Lower leg skin (tissue), 4 donors: ENCODE measurements around the gene NTSR1. TPM values are rescaled to one million over a fixed set of nuclear protein-coding genes. Genes with fewer than 3 reads are reported as not detected.

Experiments used
- DNase-seq, 2 donors: peaks; one replicate each; pipeline ENCODE4 v3.0.0-alpha.2; 2019; ENCODE audit warnings: low spot score in 2 of 2
- H3K4me3 ChIP-seq: fragments of 200-600 bp; sonication (generic); 2 replicates; pipeline ENCODE4 v1.5.1; 2017; ENCODE audit warnings: mild to moderate bottlenecking, low read depth; ENCODE audit not compliant: poor library complexity, severe bottlenecking
- POLR2A ChIP-seq, 2 donors: fragments of 450-650 bp; IDR thresholded peaks; one replicate each; pipeline ENCODE4 v1.6.1; 2016 to 2017; ENCODE audit warnings: antibody characterized with exemption in 2 of 2, mild to moderate bottlenecking in 1 of 2, moderate library complexity in 1 of 2
- WGBS, 2 donors: methylation state at CpG; one replicate each; pipeline ENCODE4 v1.1.5; 2018; 5-methylcytosine and 5-hydroxymethylcytosine counted together
- intact Hi-C: fragments of 100-400 bp; cut with DNase I; formaldehyde crosslinking; loops from one replicate; pipeline ENCODE4 v1.15.0; 2023; ENCODE audit warnings: low total_unique reads
- total RNA-seq, 4 donors: library from RNA; depleted of rRNA; stranded (reverse); fragments of >200 nt; gene quantifications; one replicate each; pipeline ENCODE4 v1.1.0, GENCODE V29; 2016
- TF ChIP-seq, protein P1 (sequence below), 3 donors: fragments of 450-650 bp; IDR thresholded peaks; one replicate each; pipeline ENCODE4 v1.5.1; 2016; ENCODE audit warnings: antibody characterized with exemption in 3 of 3, mild to moderate bottlenecking in 3 of 3, moderate library complexity in 2 of 3

NTSR1 gene
- total RNA-seq, 4 donors from 2014 or later: 0.07 to 0.61 (median 0.13) TPM; not detected in 1

DNA sequence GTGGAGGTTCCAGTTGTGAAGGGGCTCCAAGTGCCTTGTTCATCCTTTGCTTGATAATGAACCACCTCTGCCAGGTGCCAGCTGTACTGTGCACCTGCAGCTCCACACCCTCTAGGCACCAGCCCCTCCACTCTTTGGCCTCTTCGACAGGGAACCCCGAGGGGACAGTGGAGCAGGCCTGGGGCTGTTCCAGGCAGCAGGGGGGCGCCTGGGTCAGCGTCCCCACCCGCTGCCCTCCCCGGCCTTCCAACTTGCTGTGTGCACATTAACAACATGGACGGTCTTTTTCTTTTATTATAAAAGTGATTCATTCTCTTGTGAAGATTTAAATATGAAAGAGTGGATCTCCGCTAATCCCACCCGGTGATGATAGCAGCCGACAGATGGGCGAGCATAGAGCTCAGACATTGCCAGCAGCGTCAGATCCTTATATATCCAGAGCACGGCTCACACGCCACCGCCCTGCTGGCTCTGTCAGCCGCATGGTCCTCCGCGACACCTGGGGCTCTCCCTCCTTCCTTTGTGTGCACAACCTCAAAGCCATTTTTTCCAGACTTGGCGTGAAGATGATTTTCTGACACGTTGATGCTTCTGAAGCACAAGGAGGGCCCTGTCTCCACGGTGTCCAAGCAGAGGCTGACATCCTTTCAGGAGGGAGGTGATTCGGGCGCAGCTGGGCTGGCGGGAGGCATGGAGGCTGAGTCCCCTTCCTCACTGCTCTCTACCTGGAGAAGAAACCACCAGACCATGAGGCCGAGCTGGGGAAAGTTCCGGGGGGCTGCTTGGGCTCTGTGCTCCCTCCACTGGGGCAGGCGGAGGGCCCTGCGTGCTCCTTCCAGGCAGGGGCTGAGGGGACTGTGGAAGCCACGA is 65.4 kb downstream of the NTSR1 start:
- DNase-seq: no peak
- no peak overlapping the region for H3K4me3 ChIP-seq
- intact Hi-C loops: no loop called here
- WGBS, 2 donors: 59 to 64% methylated on average over 29 of the region's 29 CpGs
- TF ChIP-seq, protein P1, sequence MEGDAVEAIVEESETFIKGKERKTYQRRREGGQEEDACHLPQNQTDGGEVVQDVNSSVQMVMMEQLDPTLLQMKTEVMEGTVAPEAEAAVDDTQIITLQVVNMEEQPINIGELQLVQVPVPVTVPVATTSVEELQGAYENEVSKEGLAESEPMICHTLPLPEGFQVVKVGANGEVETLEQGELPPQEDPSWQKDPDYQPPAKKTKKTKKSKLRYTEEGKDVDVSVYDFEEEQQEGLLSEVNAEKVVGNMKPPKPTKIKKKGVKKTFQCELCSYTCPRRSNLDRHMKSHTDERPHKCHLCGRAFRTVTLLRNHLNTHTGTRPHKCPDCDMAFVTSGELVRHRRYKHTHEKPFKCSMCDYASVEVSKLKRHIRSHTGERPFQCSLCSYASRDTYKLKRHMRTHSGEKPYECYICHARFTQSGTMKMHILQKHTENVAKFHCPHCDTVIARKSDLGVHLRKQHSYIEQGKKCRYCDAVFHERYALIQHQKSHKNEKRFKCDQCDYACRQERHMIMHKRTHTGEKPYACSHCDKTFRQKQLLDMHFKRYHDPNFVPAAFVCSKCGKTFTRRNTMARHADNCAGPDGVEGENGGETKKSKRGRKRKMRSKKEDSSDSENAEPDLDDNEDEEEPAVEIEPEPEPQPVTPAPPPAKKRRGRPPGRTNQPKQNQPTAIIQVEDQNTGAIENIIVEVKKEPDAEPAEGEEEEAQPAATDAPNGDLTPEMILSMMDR (IDR thresholded peaks at IDR 0.05): no peak
- TF ChIP-seq POLR2A (IDR thresholded peaks at IDR 0.05): no peak

DNA sequence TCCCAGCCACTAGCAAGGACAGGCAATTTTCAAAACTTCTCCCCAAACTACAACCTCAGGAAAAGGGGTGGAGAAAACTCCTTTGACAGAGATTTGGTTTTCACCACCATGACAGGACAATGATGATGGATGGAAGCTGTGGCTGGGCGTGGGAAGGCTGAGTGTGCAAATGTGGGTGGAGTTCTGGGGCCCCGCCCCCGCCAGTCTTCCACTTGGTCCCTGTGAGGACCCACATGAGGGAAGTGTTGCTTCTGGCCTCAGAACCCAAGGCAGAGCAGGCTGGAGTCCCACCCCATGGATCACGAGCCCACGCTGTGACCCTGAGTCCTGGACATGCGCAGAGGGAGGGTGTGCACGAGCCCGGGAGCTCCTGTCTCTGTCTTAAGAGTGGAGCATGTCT is 66.1 kb downstream of the NTSR1 start:
- TF ChIP-seq, protein P1 (IDR thresholded peaks at IDR 0.05): no peak
- no peak for TF ChIP-seq POLR2A (IDR thresholded peaks at IDR 0.05)
- WGBS, 2 donors: 65 to 71% methylated on average over 8 of the region's 8 CpGs
- no peak overlapping the region for H3K4me3 ChIP-seq
- intact Hi-C loops: no loop called here
- no peak for DNase-seq

DNA sequence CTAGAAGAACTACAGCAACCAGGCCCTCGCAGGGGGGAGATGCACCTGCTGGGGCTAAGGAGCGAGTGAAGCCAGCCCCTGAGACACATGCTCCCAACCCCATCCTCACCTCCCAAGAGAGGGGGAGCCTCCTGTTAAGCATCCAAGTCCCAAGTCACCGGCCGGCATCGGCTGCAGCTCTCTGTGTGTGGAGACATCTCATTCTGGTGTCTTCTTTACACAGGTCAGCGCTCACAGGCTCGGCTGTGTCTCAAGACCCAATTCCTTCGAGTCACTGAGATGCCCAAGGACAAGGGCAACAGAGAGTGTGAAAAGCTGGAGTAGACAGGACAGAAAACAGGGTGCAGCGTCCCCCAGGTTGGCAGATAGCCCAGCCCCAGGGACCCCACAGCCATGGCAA is 66.6 kb downstream of the NTSR1 start:
- WGBS, 2 donors: 81% methylated on average over 4 to 9 of the region's 9 CpGs
- intact Hi-C loops: no loop called here
- no peak for DNase-seq
- TF ChIP-seq, protein P1 (IDR thresholded peaks at IDR 0.05): no peak
- TF ChIP-seq POLR2A (IDR thresholded peaks at IDR 0.05): no peak
- H3K4me3 ChIP-seq: no peak overlapping the region

DNA sequence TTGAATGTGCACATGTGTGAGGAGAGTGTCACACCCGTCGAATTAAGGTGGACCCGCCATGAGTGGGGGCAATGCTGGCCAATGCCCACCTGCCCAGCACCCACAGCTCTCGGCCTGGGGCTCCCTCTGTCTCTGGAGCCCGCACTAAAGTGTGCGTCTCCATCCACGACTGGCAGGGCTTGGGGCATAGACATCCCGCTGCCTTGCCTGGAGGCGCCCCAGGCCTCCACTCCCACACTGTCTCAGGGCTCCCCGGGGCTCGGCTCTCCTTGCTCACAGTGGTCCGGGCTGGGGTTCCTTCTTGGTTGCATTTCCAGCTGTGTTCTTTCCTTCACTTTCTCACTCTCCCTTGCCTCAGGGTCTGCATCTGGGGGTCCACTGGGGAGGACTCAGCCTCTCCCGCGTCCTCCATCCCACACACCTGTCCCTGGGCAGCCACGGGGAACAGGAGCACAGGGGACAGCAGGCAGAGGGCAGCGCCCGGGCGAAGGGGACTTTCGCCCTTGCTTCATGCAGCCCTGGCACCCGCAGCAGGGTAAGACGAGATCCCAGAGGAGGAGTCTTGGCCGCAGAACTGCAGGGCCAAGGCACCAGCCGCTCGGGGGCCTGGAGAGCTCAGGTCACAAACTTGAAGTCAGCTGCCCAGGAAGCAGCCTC is 67.5 kb downstream of the NTSR1 start:
- no peak for TF ChIP-seq POLR2A (IDR thresholded peaks at IDR 0.05)
- TF ChIP-seq, protein P1 (IDR thresholded peaks at IDR 0.05): no peak
- WGBS, 2 donors: 86 to 90% methylated on average over 23 to 24 of the region's 24 CpGs
- H3K4me3 ChIP-seq: no peak overlapping the region
- DNase-seq: no peak
- intact Hi-C loops: no loop called here

DNA sequence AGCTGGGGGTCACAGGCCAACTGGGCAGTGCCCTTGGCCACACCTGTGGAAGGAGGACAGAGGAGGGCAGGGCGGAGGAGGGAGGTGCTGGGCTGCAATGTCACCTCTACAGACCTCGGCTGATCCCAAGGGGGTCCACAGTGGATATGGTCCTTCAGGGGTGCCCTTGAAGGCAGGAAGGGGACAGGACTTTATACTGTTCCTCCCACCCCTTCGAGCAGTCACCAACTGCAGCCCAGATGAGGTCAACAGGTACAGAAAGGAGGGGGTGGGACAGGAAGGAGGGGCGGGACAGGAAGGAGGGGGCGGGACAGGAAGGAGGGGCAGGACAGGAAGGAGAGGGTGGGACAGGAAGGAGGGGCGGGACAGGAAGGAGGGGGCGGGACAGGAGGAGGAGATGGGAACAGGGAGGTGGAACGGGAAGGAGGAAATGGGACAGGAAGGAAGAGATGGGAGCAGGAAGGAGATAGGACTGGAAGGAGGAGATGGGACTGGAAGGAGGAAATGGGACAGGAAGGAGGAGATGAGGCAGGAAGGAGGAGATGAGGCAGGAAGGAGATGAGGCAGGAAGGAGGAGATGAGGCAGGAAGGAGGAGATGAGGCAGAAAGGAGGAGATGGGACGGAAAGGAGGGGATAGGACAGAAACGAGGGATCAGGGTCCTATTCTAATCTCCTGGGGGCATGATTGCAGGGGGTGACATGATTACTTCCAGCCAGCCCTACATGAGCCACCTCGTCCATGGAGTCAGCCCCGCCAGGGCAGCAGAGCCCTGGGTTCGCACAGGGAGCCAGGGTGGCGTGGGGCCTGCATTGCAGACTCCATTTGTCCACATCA is 68.3 kb downstream of the NTSR1 start:
- H3K4me3 ChIP-seq: no peak overlapping the region
- intact Hi-C loops: no loop called here
- no peak for DNase-seq
- WGBS, 2 donors: 65 to 68% methylated on average over 14 of the region's 14 CpGs
- TF ChIP-seq, protein P1 (IDR thresholded peaks at IDR 0.05): no peak
- no peak for TF ChIP-seq POLR2A (IDR thresholded peaks at IDR 0.05)
